Thyroid gland (tissue), 4 donors: Measurements from ENCODE around the gene CEP350. TPM values are rescaled to one million over a fixed set of nuclear protein-coding genes. Genes with fewer than 3 reads are reported as not detected.

Experiments used
- DNase-seq, 2 donors: peaks; one replicate each; pipeline ENCODE4 v3.0.0-alpha.2; 2019
- H3K27ac ChIP-seq, 3 donors: fragments of 200-600 bp; sonication (generic); 1 replicate in 2 of 3; 2 replicates in 1 of 3; pipeline ENCODE4 v1.5.1; 2016 to 2019; ENCODE audit warnings: mild to moderate bottlenecking in 1 of 3, moderate library complexity in 1 of 3
- H3K27me3 ChIP-seq: fragments of 200-600 bp; sonication (generic); one replicate; pipeline ENCODE4 v1.5.1; 2019
- H3K36me3 ChIP-seq, 2 donors: fragments of 200-600 bp; sonication (generic); one replicate each; pipeline ENCODE4 v1.5.1; 2016 to 2019
- H3K4me1 ChIP-seq, 2 donors: fragments of 200-600 bp; sonication (generic); one replicate each; pipeline ENCODE4 v1.5.1; 2017 to 2019
- H3K4me3 ChIP-seq, 3 donors: fragments of 200-600 bp; sonication (generic); replicated peaks in 1 of 3; 1 replicate in 2 of 3; 2 replicates in 1 of 3; pipeline ENCODE4 v1.5.1; 2016; ENCODE audit warnings: mild to moderate bottlenecking in 1 of 3
- H3K9me3 ChIP-seq: fragments of 200-600 bp; sonication (generic); one replicate; pipeline ENCODE4 v1.5.1; 2017
- CTCF ChIP-seq, 6 experiments: fragments of 200-600 bp in 3 of 6; fragments of 450-650 bp in 3 of 6; sonication (generic) in 3 of 6; IDR thresholded peaks; one replicate each; pipeline ENCODE4 v1.5.1; 2016 to 2019; ENCODE audit warnings: antibody characterized with exemption in 6 of 6, mild to moderate bottlenecking in 2 of 6, inconsistent platforms in 1 of 6, moderate library complexity in 1 of 6
- POLR2A ChIP-seq, 2 donors: fragments of 450-650 bp; IDR thresholded peaks; one replicate each; pipeline ENCODE4 v1.6.1; 2017; ENCODE audit warnings: antibody characterized with exemption in 2 of 2, mild to moderate bottlenecking in 2 of 2, moderate library complexity in 1 of 2
- WGBS, 2 donors: methylation state at CpG; one replicate each; pipeline ENCODE4 v1.1.5; 2017; 5-methylcytosine and 5-hydroxymethylcytosine counted together
- intact Hi-C: fragments of 100-400 bp; cut with DNase I; formaldehyde crosslinking; loops from one replicate; pipeline ENCODE4 v1.15.1; 2023
- total RNA-seq, 4 donors: library from RNA; depleted of rRNA; stranded (reverse); fragments of >200 nt; gene quantifications; one replicate each; pipeline ENCODE4 v1.2.3, GENCODE V29; 2016

The CEP350 gene
- total RNA-seq, 4 donors from 2014 or later = 58.3 to 78.1 (median 65.2) TPM

GRCh38 chr1:179941454-179941853 lies 13.2 kb upstream of the CEP350 start:
- no peak overlapping the region for H3K27ac ChIP-seq
- no peaks in the 10 kb centered on the region for H3K36me3 ChIP-seq
- 66 to 76% methylated on average over 2 of the region's 2 CpGs for WGBS, 2 donors
- H3K4me1 ChIP-seq = no peaks in the 10 kb centered on the region
- no peak overlapping the region for H3K4me3 ChIP-seq
- no peaks in the 10 kb centered on the region for H3K27me3 ChIP-seq
- H3K9me3 ChIP-seq = no peaks in the 10 kb centered on the region
- DNase-seq = no peak
- intact Hi-C loops = no loop called here
- no peak for TF ChIP-seq POLR2A (IDR thresholded peaks at IDR 0.05)
- TF ChIP-seq CTCF (IDR thresholded peaks at IDR 0.05) = no peak

GRCh38 chr1:179950651-179951050 lies 4.0 kb upstream of the CEP350 start:
- DNase-seq = no peak
- intact Hi-C loops = loop anchor here (5.0 kb wide), 1 partner anchor 68 kb away; the partner anchor contains the start of gene TOR1AIP1
- Histone ChIP-seq H3K4me1 (peaks cover 4 to 7% of the 10 kb centered on the region in 2 donors), H3K9me3 (no peaks in the 10 kb centered on the region), H3K36me3 (no peaks in the 10 kb centered on the region), H3K4me3 (no peak overlapping the region), H3K27me3 (no peaks in the 10 kb centered on the region), H3K27ac (no peak overlapping the region)
- no peak for TF ChIP-seq POLR2A (IDR thresholded peaks at IDR 0.05)
- TF ChIP-seq CTCF (IDR thresholded peaks at IDR 0.05) = no peak
- whole genome bisulfite sequencing, 2 donors = 80 to 90% methylated on average over 7 of the region's 7 CpGs

DNA sequence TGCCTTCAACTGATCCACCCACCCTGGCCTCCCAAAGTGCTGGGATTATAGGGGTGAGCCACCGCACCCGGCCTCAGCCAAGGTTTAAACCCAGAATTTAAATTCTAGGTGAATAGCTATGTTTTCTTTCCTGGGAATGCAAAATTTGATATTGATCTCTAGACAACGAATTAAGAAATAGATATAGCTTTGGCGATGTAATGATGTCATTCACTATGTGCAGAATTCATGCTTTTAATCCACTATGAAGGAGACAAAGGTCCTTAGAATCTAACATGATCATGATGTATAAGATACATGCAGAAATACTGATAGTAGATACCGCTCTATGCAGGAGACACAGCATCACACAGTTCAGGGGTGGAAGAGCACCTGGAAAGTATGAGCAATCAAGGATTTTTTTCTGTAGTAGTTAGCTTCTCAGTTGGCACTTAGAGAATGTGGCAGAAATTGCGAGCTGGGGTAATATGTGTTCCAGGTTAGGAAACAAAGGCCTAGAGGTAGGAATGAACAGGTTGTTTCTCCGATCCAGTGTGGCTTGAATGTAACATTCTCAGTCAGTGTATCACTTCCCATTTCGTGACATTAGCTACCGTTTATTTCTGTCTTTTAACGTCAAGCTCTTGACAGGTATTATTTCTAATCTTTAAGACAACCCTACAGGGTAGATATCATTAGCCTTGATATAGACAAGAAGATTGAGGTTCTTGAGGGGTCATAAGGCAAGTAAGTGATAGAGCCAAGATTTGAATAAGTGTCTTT lies 3.0 kb upstream of the CEP350 start:
- intact Hi-C loops = loop anchor here (5.0 kb wide), 1 partner anchor 69 kb away; the partner anchor contains the start of gene TOR1AIP1
- Histone ChIP-seq H3K9me3 (no peaks in the 10 kb centered on the region), H3K27me3 (no peaks in the 10 kb centered on the region), H3K4me1 (peaks cover 7 to 15% of the 10 kb centered on the region in 2 donors), H3K4me3 (no peak overlapping the region), H3K36me3 (no peaks in the 10 kb centered on the region), H3K27ac (no peak overlapping the region)
- DNase-seq = no peak
- 92 to 93% methylated on average over 10 of the region's 10 CpGs for WGBS, 2 donors
- TF ChIP-seq POLR2A (IDR thresholded peaks at IDR 0.05) (no peak), CTCF (IDR thresholded peaks at IDR 0.05) (no peak)

DNA sequence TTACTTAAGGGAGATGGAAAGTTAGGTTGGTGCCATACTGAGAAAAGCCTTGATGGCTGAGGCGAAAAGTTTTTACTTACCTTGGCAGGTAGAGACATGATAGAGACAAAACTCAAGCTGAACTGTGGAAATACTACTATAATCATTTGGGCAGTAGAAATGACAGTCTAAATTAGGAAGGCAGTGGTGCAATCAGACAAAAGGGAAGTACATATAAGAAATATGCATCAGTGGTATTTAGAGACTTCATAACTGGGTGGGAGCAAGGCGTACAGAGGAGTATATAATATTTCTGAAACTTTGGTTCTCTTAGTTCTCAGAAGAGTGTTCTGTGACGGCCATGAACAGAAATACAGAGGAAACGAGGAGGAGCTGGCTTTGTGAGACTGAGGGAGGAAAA lies 2.4 kb upstream of the CEP350 start:
- no peak for DNase-seq
- TF ChIP-seq POLR2A (IDR thresholded peaks at IDR 0.05) (no peak), CTCF (IDR thresholded peaks at IDR 0.05) (no peak)
- no peaks in the 10 kb centered on the region for H3K27me3 ChIP-seq
- no peaks in the 10 kb centered on the region for H3K36me3 ChIP-seq
- H3K4me1 ChIP-seq = peaks cover 7 to 21% of the 10 kb centered on the region in 2 donors
- no peak overlapping the region for H3K27ac ChIP-seq
- H3K9me3 ChIP-seq = no peaks in the 10 kb centered on the region
- 91 to 93% methylated on average over 4 of the region's 4 CpGs for WGBS, 2 donors
- H3K4me3 ChIP-seq = no peak overlapping the region
- intact Hi-C loops = loop anchor here (5.0 kb wide), 1 partner anchor 70 kb away; the partner anchor contains the start of gene TOR1AIP1

DNA sequence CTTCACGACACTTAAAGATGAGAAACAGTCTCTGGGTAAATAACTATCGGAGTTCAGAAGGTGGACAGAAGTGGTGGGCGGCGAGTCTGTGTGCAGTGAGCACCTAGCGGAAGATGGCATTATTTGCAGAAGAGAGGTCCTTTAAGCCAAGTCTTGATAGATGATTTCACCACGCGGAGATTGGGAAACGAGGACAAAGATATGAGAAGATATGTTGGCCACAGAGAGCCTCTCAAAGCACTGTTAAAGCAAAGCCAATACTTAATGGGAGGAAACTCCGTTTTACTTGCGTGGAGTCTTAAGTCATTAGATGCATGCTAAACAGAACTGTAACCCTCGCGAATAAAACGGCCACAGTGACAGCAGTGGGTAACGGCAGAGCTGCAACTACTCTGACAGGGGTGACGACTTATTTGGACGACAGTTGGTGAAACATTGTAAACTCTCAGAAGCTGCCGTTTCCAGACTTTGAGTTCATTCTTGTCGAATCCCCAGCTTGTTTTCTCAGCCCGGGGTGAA lies 577 bp upstream of the CEP350 start:
- Histone ChIP-seq H3K4me1 (peaks cover 7 to 32% of the 10 kb centered on the region in 2 donors), H3K27me3 (no peaks in the 10 kb centered on the region), H3K4me3 (peak overlapping the region; percentile 32 to 88 (median 44)), H3K27ac (peak overlapping the region; percentile 84 to 97 (median 94)), H3K9me3 (no peaks in the 10 kb centered on the region), H3K36me3 (no peaks in the 10 kb centered on the region)
- WGBS, 2 donors = 2% methylated on average over 19 of the region's 19 CpGs
- peak in 1 of 2 donors; percentile 29 for DNase-seq
- TF ChIP-seq CTCF (IDR thresholded peaks at IDR 0.05) = peak in 4 of 6 experiments; percentile 12 to 40 (median 22)
- TF ChIP-seq POLR2A (IDR thresholded peaks at IDR 0.05) = no peak
- intact Hi-C loops = loop anchor here (5.0 kb wide), 1 partner anchor 72 kb away; the partner anchor contains the start of gene TOR1AIP1
